Neural crest cell (in vitro differentiated cells): ENCODE data around the gene SYCP2L. TPM values are rescaled to one million over a fixed set of nuclear protein-coding genes. Genes with fewer than 3 reads are reported as not detected.

Source experiments
- DNase-seq: peaks from one replicate; pipeline ENCODE4 v3.0.0; 2021; ENCODE audit warnings: low read depth, mixed read lengths, low spot score
- H3K27ac Mint-ChIP-seq: one replicate; pipeline ENCODE4 v1.8.0; 2021; ENCODE audit warnings: mild to moderate bottlenecking, mixed read lengths; ENCODE audit not compliant: unreplicated experiment
- H3K27me3 Mint-ChIP-seq: 2 replicates; pipeline ENCODE4 v1.8.0; 2021; ENCODE audit warnings: low read depth, mild to moderate bottlenecking, mixed read lengths
- H3K36me3 Mint-ChIP-seq: 2 replicates; pipeline ENCODE4 v1.8.0; 2021; ENCODE audit warnings: low read depth, mild to moderate bottlenecking, mixed read lengths
- H3K4me1 Mint-ChIP-seq: 2 replicates; pipeline ENCODE4 v1.8.0; 2021; ENCODE audit warnings: mixed read lengths
- H3K4me3 Mint-ChIP-seq: one replicate; pipeline ENCODE4 v1.8.0; 2021; ENCODE audit warnings: mild to moderate bottlenecking, mixed read lengths
- H3K9me3 Mint-ChIP-seq: 2 replicates; pipeline ENCODE4 v1.8.0; 2021; ENCODE audit warnings: mixed read lengths
- CTCF ChIP-seq: fragments of 200-600 bp; sonication (generic); conservative IDR thresholded peaks from 2 replicates; pipeline ENCODE4 v1.5.0; 2021; ENCODE audit warnings: antibody characterized with exemption, mild to moderate bottlenecking
- total RNA-seq: library from RNA; stranded (reverse); gene quantifications from 2 replicates; pipeline ENCODE4 v1.2.1, GENCODE V29; 2021

The SYCP2L gene
- total RNA-seq, 1 donor from 2014 or later, result 5.6 TPM

- peaks cover 6% of the 10 kb centered on the region for H3K36me3 Mint-ChIP-seq
- no peaks in the 10 kb centered on the region for H3K27me3 Mint-ChIP-seq
- H3K27ac Mint-ChIP-seq, result no peak overlapping the region
- H3K4me1 Mint-ChIP-seq, result peaks cover 5% of the 10 kb centered on the region
- no peak overlapping the region for H3K4me3 Mint-ChIP-seq
- no peaks in the 10 kb centered on the region for H3K9me3 Mint-ChIP-seq
- TF ChIP-seq CTCF, result peak; percentile 65
- no peak for DNase-seq
Measured at GRCh38 chr6:10951675-10952282, 64.9 kb downstream of the SYCP2L start.

- Mint-ChIP-seq H3K27me3 (no peaks in the 10 kb centered on the region), H3K27ac (no peak overlapping the region), H3K4me3 (no peak overlapping the region), H3K4me1 (peaks cover 5% of the 10 kb centered on the region), H3K9me3 (no peaks in the 10 kb centered on the region), H3K36me3 (peaks cover 3% of the 10 kb centered on the region)
- peak; percentile 92 for DNase-seq
- peak; percentile 91 for TF ChIP-seq CTCF
Measured at GRCh38 chr6:10954590-10955010, 67.7 kb downstream of the SYCP2L start.

GRCh38 chr6:10956776-10957175 is 69.9 kb downstream of the SYCP2L start:
- peaks cover 3% of the 10 kb centered on the region for H3K36me3 Mint-ChIP-seq
- no peaks in the 10 kb centered on the region for H3K9me3 Mint-ChIP-seq
- no peak overlapping the region for H3K27ac Mint-ChIP-seq
- H3K4me3 Mint-ChIP-seq, result no peak overlapping the region
- TF ChIP-seq CTCF, result no peak
- DNase-seq, result no peak
- peaks cover 5% of the 10 kb centered on the region for H3K4me1 Mint-ChIP-seq
- H3K27me3 Mint-ChIP-seq, result no peaks in the 10 kb centered on the region

GRCh38 chr6:10957414-10957886 is 70.6 kb downstream of the SYCP2L start:
- DNase-seq, result no peak
- no peaks in the 10 kb centered on the region for H3K27me3 Mint-ChIP-seq
- peaks cover 5% of the 10 kb centered on the region for H3K4me1 Mint-ChIP-seq
- H3K27ac Mint-ChIP-seq, result no peak overlapping the region
- H3K4me3 Mint-ChIP-seq, result no peak overlapping the region
- peaks cover 3% of the 10 kb centered on the region for H3K36me3 Mint-ChIP-seq
- TF ChIP-seq CTCF, result no peak
- no peaks in the 10 kb centered on the region for H3K9me3 Mint-ChIP-seq

- no peaks in the 10 kb centered on the region for H3K4me1 Mint-ChIP-seq
- TF ChIP-seq CTCF, result no peak
- H3K4me3 Mint-ChIP-seq, result no peak overlapping the region
- peaks cover 14% of the 10 kb centered on the region for H3K36me3 Mint-ChIP-seq
- H3K9me3 Mint-ChIP-seq, result peaks cover 2% of the 10 kb centered on the region
- DNase-seq, result no peak
- H3K27ac Mint-ChIP-seq, result no peak overlapping the region
- H3K27me3 Mint-ChIP-seq, result no peaks in the 10 kb centered on the region
Measured at GRCh38 chr6:10960171-10960570, 73.3 kb downstream of the SYCP2L start.
